Neural cell (in vitro differentiated cells): Measurements from ENCODE around the gene USP28. TPM values are rescaled to one million over a fixed set of nuclear protein-coding genes. Genes with fewer than 3 reads are reported as not detected.

Source experiments
- H2AFZ ChIP-seq: fragments of 200-600, 300-800 bp; sonication (generic), shearing (Covaris generic); 2 replicates; pipeline ENCODE4 v1.6.0; 2014; ENCODE audit warnings: low read depth, mild to moderate bottlenecking, antibody characterized with exemption, low read length, moderate library complexity
- H3F3A ChIP-seq: fragments of 200-600 bp; shearing (Covaris generic); 2 replicates; pipeline ENCODE4 v1.6.1; 2016; ENCODE audit warnings: mild to moderate bottlenecking, moderate library complexity, mixed read lengths, antibody characterized with exemption, low read length; ENCODE audit not compliant: insufficient read depth, poor library complexity, severe bottlenecking
- H3K27ac ChIP-seq: fragments of 200-600, 300-800 bp; sonication (generic), shearing (Covaris generic); 2 replicates; pipeline ENCODE4 v1.5.1; 2014; ENCODE audit warnings: mild to moderate bottlenecking, low read length, moderate library complexity
- H3K27me3 ChIP-seq: fragments of 300-800, 200-600 bp; sonication (generic), shearing (Covaris generic); 2 replicates; pipeline ENCODE4 v1.6.0; 2014; ENCODE audit warnings: mild to moderate bottlenecking, low read depth, low read length, moderate library complexity; ENCODE audit not compliant: insufficient read depth
- H3K36me3 ChIP-seq: fragments of 300-800, 200-600 bp; sonication (generic), shearing (Covaris generic); 2 replicates; pipeline ENCODE4 v1.5.1; 2014; ENCODE audit warnings: mild to moderate bottlenecking, antibody characterized with exemption, low read length, moderate library complexity; ENCODE audit not compliant: insufficient read depth
- H3K4me2 ChIP-seq: fragments of 300-800, 200-600 bp; sonication (generic), shearing (Covaris generic); 2 replicates; pipeline ENCODE4 v1.6.0; 2014; ENCODE audit warnings: mild to moderate bottlenecking, low read length
- H3K4me3 ChIP-seq: fragments of 300-800, 200-600 bp; sonication (generic), shearing (Covaris generic); 2 replicates; pipeline ENCODE4 v1.5.1; 2014; ENCODE audit warnings: mild to moderate bottlenecking, low read length, moderate library complexity
- H3K79me2 ChIP-seq: fragments of 200-600 bp; shearing (Covaris generic); replicated peaks from 2 replicates; pipeline ENCODE4 v1.6.0; 2014; ENCODE audit warnings: mild to moderate bottlenecking, low read length, moderate library complexity; ENCODE audit not compliant: insufficient read depth
- H3K9ac ChIP-seq: fragments of 300-800, 200-600 bp; sonication (generic), shearing (Covaris generic); 2 replicates; pipeline ENCODE4 v1.6.1; 2016; ENCODE audit warnings: mild to moderate bottlenecking, low read length, mixed read lengths
- H3K9me2 ChIP-seq: fragments of 200-600 bp; shearing (Covaris generic); 2 replicates; pipeline ENCODE4 v1.6.1; 2016; ENCODE audit warnings: mild to moderate bottlenecking, low read length, mixed read lengths; ENCODE audit not compliant: insufficient read depth
- H3K9me3 ChIP-seq: fragments of 200-600, 300-800 bp; sonication (generic), shearing (Covaris generic); 2 replicates; pipeline ENCODE4 v1.6.1; 2016; ENCODE audit warnings: mild to moderate bottlenecking, mixed run types, low read length, moderate library complexity, mixed read lengths
- H4K20me1 ChIP-seq: fragments of 200-600 bp; shearing (Covaris generic); 2 replicates; pipeline ENCODE4 v1.6.1; 2016; ENCODE audit warnings: mild to moderate bottlenecking, mixed run types; ENCODE audit not compliant: insufficient read depth
- CTCF ChIP-seq: fragments of 450-650 bp; IDR thresholded peaks from 2 replicates; pipeline ENCODE4 v1.5.1; 2014; ENCODE audit warnings: antibody characterized with exemption, mild to moderate bottlenecking, moderate library complexity; ENCODE audit not compliant: poor library complexity, severe bottlenecking
- EP300 ChIP-seq: fragments of 450-650 bp; conservative IDR thresholded peaks from 2 replicates; pipeline ENCODE4 v1.6.1; 2014; ENCODE audit warnings: antibody characterized with exemption, mild to moderate bottlenecking, moderate library complexity; ENCODE audit not compliant: poor library complexity, severe bottlenecking
- EZH2 ChIP-seq: fragments of 200-600, 300-800 bp; shearing (Covaris generic), sonication (generic); IDR thresholded peaks from 2 replicates; pipeline ENCODE4 v1.6.1; 2014; ENCODE audit warnings: antibody characterized with exemption, low read length, borderline replicate concordance, mild to moderate bottlenecking; ENCODE audit not compliant: insufficient read depth, poor library complexity, severe bottlenecking
- MXI1 ChIP-seq: fragments of 450-650 bp; conservative IDR thresholded peaks from 2 replicates; pipeline ENCODE4 v1.6.1; 2014; ENCODE audit warnings: antibody characterized with exemption, mild to moderate bottlenecking; ENCODE audit not compliant: poor library complexity, severe bottlenecking
- POLR2AphosphoS5 ChIP-seq: IDR thresholded peaks from 2 replicates; pipeline ENCODE4 v1.6.1; 2012
- RAD21 ChIP-seq: fragments of 450-650 bp; conservative IDR thresholded peaks from 2 replicates; pipeline ENCODE4 v1.6.1; 2014; ENCODE audit warnings: antibody characterized with exemption, mild to moderate bottlenecking, moderate library complexity
- REST ChIP-seq: IDR thresholded peaks from 2 replicates; pipeline ENCODE4 v1.6.1; 2012; ENCODE audit warnings: borderline replicate concordance
- SMC3 ChIP-seq: fragments of 450-650 bp; conservative IDR thresholded peaks from 2 replicates; pipeline ENCODE4 v1.6.1; 2014; ENCODE audit warnings: antibody characterized with exemption, mild to moderate bottlenecking, moderate library complexity; ENCODE audit not compliant: poor library complexity
- TAF1 ChIP-seq: IDR thresholded peaks from 2 replicates; pipeline ENCODE4 v1.6.1; 2012; ENCODE audit warnings: low read depth
- polyA plus RNA-seq: library from polyadenylated mRNA; depleted of rRNA; stranded (reverse); fragments of >200 nt; gene quantifications from 2 replicates; pipeline ENCODE4 v1.2.3, GENCODE V29; 2014

USP28 gene
- polyA plus RNA-seq, 1 donor from 2014 or later = 16.0 TPM

GRCh38 chr11:113908098-113908497 lies 32.7 kb upstream of the USP28 start:
- peak; percentile 62 for TF ChIP-seq POLR2AphosphoS5
- TF ChIP-seq EP300 = peak; percentile 85
- no peak for TF ChIP-seq REST
- H3K27ac ChIP-seq = peak overlapping the region; percentile 42
- H3F3A ChIP-seq = no peaks in the 10 kb centered on the region
- no peaks in the 10 kb centered on the region for H3K36me3 ChIP-seq
- no peaks in the 10 kb centered on the region for H3K79me2 ChIP-seq
- peak overlapping the region; percentile 13 for H3K9ac ChIP-seq
- H3K9me3 ChIP-seq = no peaks in the 10 kb centered on the region
- H2AFZ ChIP-seq = no peak overlapping the region
- H3K4me3 ChIP-seq = peak overlapping the region; percentile 39
- H3K9me2 ChIP-seq = no peaks in the 10 kb centered on the region
- no peaks in the 10 kb centered on the region for H4K20me1 ChIP-seq
- H3K4me2 ChIP-seq = peak overlapping the region; percentile 28
- H3K27me3 ChIP-seq = no peaks in the 10 kb centered on the region

- peak overlapping the region; percentile 42 for H3K27ac ChIP-seq
- no peaks in the 10 kb centered on the region for H3K79me2 ChIP-seq
- no peaks in the 10 kb centered on the region for H3K9me3 ChIP-seq
- TF ChIP-seq EP300 = no peak
- TF ChIP-seq RAD21 = no peak
- H3F3A ChIP-seq = no peaks in the 10 kb centered on the region
- no peaks in the 10 kb centered on the region for H3K36me3 ChIP-seq
- H3K9me2 ChIP-seq = no peaks in the 10 kb centered on the region
- H3K4me3 ChIP-seq = peak overlapping the region; percentile 39
- H3K9ac ChIP-seq = peak overlapping the region; percentile 13
- H3K27me3 ChIP-seq = no peaks in the 10 kb centered on the region
- H4K20me1 ChIP-seq = no peaks in the 10 kb centered on the region
- no peak overlapping the region for H2AFZ ChIP-seq
- peak overlapping the region; percentile 28 for H3K4me2 ChIP-seq
These were observed 32.3 kb upstream of the USP28 start for GRCh38 chr11:113907681-113908080.

GRCh38 chr11:113907152-113907551 lies 31.8 kb upstream of the USP28 start:
- Histone ChIP-seq H3K9ac (no peak overlapping the region), H3K27ac (peak overlapping the region; percentile 42), H3K4me2 (no peak overlapping the region), H3K4me3 (no peak overlapping the region), H3K9me2 (no peaks in the 10 kb centered on the region), H3K36me3 (no peaks in the 10 kb centered on the region), H2AFZ (no peak overlapping the region), H3F3A (no peaks in the 10 kb centered on the region), H3K27me3 (no peaks in the 10 kb centered on the region), H3K9me3 (no peaks in the 10 kb centered on the region), H4K20me1 (no peaks in the 10 kb centered on the region), H3K79me2 (no peaks in the 10 kb centered on the region)
- TF ChIP-seq TAF1 (no peak), REST (no peak), POLR2AphosphoS5 (no peak), CTCF (no peak), MXI1 (no peak), RAD21 (no peak), EP300 (no peak), SMC3 (no peak), EZH2 (no peak)
